GM18502 (cell line): Measurements from ENCODE around the gene CUX1.

Experiments used
- ATAC-seq: cut with Tn5 transposase; IDR thresholded peaks from one replicate; pipeline ENCODE4 v1.9.1; 2021; ENCODE audit warnings: mild to moderate bottlenecking; ENCODE audit not compliant: unreplicated experiment, poor library complexity

CUX1 gene, protein sequence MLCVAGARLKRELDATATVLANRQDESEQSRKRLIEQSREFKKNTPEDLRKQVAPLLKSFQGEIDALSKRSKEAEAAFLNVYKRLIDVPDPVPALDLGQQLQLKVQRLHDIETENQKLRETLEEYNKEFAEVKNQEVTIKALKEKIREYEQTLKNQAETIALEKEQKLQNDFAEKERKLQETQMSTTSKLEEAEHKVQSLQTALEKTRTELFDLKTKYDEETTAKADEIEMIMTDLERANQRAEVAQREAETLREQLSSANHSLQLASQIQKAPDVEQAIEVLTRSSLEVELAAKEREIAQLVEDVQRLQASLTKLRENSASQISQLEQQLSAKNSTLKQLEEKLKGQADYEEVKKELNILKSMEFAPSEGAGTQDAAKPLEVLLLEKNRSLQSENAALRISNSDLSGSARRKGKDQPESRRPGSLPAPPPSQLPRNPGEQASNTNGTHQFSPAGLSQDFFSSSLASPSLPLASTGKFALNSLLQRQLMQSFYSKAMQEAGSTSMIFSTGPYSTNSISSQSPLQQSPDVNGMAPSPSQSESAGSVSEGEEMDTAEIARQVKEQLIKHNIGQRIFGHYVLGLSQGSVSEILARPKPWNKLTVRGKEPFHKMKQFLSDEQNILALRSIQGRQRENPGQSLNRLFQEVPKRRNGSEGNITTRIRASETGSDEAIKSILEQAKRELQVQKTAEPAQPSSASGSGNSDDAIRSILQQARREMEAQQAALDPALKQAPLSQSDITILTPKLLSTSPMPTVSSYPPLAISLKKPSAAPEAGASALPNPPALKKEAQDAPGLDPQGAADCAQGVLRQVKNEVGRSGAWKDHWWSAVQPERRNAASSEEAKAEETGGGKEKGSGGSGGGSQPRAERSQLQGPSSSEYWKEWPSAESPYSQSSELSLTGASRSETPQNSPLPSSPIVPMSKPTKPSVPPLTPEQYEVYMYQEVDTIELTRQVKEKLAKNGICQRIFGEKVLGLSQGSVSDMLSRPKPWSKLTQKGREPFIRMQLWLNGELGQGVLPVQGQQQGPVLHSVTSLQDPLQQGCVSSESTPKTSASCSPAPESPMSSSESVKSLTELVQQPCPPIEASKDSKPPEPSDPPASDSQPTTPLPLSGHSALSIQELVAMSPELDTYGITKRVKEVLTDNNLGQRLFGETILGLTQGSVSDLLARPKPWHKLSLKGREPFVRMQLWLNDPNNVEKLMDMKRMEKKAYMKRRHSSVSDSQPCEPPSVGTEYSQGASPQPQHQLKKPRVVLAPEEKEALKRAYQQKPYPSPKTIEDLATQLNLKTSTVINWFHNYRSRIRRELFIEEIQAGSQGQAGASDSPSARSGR (N-terminal part only)

DNA sequence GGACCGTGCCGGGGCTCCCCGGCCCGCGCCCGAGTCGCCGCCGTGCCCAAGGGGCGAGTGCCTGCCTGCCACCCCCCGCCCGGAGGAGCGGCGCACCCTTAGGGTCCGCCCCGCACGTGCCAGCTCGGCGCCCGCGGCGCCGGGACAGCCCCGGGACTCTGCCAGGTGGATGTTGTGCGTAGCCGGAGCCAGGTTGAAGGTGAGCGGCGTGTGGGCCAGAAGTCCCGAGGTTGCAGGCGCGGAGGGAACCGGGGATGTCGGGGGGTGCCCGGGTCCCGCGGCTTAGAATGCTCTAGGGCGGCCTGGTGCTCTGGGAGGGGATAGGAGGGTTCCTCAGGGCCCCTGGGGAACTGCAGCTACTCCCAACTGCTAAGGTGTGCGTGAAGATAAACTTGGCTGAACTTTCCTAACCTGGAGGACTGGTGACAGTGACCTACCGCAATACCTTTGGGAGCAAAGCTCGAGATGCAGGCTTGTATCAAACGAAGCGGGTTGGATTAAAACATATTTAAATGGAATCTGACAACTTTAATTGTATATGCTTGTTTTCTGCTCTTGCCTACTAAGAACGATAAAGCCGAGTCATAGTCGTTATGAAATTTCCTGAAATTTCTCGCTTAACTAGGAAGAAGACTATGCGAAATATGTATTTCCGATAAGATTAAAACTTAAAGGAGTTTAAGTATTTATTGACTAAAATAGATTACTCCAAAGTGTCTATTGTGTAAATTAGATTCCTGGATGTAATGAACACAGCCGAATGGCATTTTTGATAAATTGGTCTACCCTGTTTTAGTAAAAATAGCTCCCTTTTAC lies at the start of gene CUX1:
Gene CUX1, plus strand, starts transcription at position 156 of the 816 bp plus-strand sequence. Its CDS starts 14 bp downstream, at position 170.
- ATAC-seq, result no peak

DNA sequence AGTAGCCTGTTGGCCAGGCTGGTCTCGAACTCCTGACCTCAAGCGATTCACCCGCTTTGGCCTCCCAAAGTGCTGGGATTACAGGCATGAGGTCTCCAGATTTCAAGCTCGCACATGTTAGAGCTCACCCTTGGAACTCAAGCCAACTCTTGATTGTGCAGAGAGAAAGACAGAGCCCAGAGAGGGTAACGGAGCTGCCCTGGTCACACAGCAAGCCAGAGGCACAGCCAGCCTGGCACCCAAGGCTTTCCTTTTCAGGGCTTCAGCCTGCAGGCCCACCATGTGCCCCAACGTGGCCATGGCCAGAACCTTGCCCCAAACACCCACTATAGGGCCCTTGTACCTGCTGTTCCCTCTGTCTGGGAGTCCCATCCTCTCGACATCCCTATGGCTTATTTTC lies 49.1 kb upstream of the CUX1 start:
- no peak for ATAC-seq

DNA sequence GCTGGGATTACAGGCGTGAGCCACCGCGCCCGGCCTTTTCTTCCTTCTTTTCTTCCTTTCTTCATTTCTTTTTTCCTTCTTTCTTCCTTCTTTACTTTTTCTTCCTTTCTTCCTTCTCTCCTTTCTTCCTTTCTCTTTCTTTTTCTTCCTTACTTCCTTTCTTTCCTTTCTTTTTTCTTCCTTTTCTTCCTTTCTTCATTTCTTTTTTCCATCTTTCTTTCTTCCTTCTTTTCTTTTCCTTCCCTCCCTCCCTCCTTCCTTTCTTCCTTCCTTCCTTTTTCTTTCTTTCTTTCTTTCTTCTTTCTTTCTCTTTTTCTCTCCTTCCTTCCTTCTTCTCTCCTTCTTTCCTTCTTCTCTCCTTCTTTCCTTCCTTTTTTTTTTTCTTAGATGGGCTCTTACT lies 47.0 kb upstream of the CUX1 start:
- ATAC-seq, result no peak

DNA sequence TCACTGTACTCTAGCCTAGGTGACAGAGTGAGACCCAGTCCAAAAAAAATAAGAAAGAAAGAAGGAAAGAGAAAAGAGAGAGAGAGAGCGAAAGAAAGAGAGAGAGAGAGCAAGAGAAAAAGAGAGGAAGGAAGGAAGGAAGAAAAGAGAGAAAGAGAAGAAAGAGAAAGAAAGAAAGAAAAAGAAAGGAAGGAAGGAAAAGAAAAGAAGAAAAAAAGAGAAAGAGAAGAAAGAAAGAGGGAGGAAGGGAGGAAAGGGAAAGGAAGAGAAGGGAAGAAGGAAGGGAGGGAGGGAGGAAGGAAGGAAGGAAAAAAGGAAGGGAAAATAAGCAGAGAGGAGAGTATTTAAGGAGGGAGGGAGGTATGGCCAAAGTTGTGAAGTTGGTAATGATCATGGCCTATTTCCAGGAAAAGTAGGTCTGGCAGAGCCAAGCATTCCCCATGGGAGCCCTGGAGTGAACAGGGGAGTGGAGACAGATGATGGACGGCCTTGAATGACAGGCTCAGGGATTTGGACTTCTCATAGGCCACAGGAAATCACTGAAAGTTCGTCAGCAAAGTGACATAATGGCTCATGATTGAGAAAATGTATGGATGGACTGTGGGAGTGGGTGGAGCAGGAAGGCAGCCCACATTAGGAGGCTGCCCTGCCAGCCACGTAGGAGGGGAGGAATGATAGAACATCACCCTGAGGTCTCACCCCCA lies 44.8 kb upstream of the CUX1 start:
- ATAC-seq, result no peak

DNA sequence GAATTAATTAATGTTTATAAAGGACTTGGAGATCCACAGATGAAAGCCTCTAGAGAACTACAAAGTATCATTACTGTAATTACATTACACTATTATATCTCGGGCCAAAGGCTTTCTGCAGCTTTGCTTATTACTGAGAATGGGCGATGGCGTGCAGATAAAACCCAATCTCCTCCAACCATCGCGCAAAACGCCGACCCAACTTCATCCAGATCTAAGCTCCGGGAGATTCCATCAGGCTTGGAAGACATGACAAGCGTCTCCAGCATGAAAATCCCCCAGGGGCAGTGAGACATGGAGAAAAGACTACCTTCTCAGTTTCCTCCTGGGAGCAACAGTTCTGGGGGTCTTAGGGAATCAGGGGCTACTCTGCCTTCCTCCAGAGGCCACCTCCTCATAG lies 42.2 kb upstream of the CUX1 start:
- ATAC-seq, result no peak

DNA sequence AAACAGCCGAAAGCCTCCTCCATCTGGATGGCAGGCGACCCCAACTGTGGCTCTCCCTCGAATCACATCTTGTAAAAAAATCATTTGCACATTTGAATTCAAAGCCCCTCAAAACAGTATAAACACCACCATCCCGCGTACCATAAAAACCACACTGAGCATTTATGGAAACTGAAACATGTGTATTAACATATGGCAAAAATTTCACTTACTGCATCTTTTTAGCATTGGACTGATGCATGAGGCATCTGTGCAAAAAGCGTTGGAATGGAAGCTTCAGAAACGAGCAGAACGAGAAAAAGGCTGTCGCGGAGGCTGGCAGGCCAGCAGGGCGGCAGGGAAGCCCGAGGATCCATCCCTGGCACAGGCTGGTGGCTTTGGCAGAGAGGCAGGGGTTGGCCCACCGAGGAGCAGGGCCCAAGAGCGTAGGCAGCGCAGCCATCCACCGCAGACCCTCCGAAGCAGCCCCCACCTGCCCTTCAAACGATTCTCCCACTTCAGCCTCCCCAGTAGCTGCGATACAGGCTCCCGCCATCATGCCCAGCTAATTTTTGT lies 39.3 kb upstream of the CUX1 start:
- ATAC-seq, result no peak

DNA sequence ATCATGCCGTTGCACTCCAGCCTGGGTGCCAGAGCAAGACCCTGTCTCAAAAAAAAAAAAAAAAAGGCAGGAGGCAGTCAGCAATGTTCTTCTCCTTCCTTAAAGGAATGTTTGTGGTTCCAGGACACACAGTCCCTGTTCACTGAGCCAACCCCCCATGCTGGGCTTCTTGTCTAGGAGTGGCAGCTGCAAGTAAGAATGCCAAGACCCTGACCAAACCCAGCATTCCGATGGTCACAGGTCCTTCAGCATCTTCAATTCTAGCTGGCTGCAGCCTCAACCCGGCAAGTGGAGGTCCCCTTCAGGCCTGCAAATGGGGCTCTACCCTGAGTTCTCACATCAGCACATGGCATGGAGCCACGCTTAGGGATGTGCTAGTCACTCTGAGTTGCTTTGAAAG lies 38.2 kb upstream of the CUX1 start:
- no peak for ATAC-seq

DNA sequence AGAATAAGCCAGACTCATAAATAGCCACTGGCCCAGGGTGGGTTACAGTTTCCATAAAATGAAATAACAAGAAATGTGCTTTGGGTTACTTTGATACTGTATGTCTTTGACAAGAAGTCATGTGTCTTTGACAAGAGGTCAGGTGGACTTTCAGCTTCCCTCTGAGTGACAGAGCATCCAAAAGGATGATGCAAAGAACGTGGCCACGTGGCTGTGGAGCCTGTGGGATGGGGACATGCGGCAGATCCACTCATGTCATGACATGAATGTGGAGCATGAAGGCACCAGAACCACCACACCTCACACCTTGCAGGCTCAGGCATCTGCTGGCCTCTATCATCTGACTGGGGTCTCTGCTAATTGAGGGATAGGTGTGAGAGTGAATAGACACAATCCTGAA lies 37.1 kb upstream of the CUX1 start:
- no peak for ATAC-seq

DNA sequence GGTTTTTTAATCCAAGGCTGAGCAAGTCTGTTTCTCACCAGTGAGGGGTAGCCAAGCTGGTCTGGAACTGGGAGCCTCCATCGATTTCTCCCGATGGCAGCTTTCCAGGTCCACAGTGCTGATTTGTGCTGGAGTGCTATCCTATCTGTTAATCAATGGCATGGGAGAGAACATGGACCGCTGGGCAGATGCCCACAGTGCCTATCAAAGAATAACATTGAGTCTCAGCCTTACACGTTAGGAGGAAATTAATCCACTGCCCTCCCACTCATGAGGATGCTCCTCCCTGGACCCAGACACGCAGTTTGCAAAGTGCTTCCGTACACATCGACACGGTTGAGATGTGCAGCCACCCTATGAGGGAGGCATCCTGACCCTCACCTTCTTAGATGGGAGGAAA lies 36.0 kb upstream of the CUX1 start:
- no peak for ATAC-seq

DNA sequence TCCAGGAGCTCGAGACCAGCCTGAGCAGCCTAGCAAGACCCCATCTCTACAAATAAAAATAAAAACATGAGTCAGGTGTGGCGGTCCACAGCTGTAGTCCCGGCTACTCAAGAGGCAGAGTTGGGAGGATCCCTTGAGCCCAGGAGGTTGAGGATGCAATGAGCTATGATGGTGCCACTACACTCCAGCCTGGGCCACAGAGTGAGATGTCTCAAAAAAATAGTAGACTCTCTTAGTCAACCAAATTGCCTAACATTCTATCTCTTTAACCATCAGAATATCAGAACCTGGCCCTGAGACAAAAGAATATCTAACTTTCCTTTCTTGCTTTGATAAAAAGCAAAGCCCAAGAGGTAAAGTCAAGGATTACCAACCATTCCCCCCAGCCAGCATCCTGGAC lies 35.0 kb upstream of the CUX1 start:
- no peak for ATAC-seq

DNA sequence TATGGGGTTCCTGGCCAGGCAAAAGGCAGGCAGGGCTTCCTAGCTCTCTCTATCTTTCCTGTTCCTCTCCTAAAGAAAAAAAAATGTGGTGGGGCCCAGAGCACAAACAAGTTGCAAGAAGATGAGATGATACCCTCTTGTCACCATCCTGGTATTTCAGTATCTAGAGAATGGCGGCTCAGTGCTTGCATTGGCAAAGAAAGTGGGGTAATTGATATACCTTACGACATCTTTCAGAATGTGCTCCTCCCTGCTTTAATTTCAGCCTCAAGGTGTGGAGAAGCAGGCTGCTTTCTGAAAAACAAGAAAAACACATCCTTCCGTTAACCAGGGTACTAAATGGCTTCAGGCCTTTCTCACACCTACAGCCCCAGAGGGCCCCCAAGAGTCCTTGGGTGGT lies 34.5 kb upstream of the CUX1 start:
- ATAC-seq, result no peak

DNA sequence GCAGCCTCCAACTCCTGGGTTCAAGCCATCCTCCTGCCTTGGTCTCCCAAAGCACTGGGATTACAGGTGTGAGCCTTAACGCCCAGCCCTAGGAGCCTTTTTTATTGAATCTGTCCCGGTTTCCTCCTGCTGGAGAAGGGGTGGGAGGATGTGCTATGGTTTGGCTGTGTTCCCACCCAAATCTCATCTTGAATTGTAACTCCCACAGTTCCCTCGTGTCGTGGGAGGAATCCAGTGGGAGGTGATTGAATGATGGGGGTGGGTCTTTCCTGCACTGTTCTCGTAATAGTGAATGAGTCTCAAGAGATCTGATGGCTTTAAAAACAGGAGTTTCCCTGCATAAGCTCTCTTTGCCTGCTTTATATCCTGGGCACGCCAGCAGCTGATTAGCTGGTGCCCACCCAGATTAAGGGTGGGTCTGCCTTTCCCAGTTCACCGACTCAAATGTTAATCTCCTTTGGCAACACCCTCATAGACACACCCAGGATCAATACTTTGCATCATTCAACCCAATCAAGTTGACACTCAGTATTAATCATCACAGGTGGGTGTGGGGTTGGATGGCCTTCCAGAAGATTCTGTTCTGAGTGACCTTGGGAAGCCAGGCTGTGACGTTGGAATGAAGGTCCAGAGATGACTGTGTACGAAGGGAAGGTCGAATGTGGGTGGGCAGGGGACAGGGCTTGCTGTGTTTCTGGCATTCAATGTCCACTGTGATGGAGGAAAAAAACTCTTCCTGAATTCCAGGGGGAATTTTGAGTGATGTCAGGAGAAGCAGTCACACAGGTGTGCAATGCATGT lies 33.8 kb upstream of the CUX1 start:
- ATAC-seq, result no peak

DNA sequence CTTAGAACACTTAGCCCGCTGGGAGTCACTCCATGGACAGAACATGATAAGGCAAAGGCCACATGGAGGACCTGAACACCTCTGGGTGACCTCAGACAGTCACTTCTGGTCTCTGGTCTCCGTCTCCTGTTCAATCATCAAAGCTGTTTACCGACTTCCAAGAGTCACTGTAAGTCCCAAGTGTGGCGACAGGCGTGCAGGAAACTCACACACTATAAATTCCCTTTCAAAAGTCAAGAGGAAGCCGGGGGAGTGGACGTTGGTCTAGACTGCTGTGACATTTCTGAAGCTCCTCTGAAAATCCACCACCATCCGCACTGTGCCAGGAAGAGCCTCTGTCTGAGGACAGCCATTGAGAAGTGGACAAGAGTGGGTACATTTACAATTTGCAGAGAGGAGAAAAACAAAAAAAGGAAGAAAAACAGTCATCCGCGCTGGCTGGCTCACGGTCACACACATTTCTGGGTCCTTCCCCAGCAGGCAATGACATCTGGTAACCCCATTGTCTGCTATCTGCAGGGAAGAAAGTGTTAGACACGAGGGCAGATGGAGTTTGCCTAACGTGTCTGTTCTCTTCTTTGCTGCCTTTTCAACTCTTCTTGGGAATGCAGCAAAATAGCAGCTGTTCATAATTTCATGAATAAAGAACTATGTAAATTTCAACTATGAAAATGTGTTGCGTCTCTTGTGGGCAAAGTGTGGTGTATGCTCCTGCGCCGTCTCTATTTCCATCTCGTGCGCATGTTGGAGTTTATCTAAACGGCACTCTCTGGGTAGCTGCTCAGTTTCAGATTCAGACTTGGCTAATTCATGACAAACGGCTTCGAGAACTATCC lies 32.9 kb upstream of the CUX1 start:
- no peak for ATAC-seq

DNA sequence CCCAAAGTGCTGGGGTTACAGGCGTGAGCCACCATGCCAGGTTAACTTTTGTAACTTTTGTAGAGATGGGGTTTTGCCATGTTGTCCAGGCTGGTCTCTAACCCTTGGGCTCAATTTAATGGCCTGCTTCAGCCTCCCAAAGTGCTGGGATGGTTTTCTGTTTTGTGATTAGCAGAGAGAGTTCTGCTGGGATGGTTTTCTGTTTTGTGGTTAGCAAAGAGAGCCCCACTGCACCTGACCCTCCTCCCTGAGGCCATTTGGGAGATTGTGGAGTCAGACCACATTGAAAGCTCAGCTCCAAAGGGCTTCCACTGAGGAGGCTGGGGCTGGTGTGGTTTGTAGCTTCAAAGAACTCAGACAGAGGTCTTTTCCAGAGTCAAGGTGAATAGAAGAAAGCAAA lies 29.6 kb upstream of the CUX1 start:
- no peak for ATAC-seq

DNA sequence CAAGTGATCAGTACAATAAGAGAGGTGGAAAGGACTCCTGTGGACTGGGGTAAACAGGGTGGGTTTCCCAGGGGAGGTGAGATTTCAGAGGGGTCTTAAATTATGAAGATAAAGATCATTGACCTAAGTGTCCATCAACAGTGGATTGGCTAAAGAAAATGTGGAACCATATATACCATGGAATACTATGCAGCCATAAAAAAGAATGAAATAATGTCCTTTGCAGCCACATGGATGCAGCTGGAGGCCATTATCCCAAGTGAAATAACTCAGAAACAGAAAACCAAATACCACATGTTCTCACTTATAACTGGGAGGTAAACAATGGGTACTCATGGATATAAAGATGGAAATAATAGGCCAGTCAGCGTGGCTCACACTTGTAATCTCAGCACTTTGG lies 28.9 kb upstream of the CUX1 start:
- ATAC-seq, result no peak

DNA sequence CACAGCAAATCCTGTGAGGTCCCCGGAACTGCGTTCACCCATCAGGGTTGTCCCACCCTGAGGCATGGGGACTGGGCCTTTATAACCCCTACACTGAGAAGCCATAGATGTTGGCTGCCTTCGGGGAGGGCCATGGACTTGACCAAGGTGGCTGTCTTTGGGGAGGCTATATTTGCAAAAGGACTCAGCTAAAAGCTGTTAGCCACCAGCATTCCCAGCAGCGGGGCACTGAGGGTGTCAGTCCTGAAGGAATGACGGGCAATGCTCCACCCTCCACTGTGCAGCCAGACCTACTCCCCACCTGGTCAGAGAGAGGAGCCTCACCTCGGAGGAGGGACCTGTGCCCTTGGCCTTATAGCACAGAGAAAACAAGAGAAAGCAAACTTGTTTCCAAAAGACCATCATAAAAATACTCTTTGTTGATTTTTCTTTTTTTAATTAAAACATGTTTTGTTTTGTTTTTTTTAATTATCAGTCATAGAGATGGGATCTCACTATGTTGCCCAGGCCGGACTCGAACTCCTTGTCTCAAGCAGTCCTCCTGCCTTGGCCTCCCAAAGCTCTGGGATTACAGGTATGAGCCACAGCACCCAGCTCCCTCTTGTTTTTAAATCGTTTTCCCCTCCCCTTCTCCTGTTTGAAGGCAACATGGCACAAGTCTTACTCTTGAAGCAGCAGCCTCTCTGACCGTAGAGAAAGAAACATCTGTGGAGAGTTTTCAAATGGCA lies 26.7 kb upstream of the CUX1 start:
- no peak for ATAC-seq
